GM18499 (cell line): ENCODE measurements around the gene NCK2.

ENCODE experiments used
- ATAC-seq: cut with Tn5 transposase; IDR thresholded peaks from one replicate; pipeline ENCODE4 v1.9.1; 2021; ENCODE audit warnings: moderate number of reproducible peaks; ENCODE audit not compliant: insufficient read depth, unreplicated experiment

NCK2 gene

DNA sequence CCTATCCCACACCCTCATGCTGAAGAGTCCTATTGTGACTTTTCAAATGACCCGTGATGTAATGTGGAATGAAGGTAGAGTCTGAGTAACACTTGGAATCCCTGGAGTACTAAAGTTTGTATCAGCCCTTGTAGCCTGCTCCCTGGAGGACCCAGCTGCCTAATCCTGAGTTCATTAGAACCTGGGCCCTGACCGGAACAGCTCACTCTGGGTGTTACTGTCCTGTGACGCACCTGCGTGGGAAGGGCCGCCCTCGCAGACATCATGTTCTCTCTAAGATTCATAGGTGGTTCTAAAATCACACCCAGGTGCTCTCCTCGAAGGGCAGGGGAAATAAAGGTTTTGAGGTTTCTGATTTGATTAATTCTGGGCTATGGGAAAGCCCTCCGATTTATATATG, 62.3 kb downstream of the NCK2 start:
- ATAC-seq, result no peak

DNA sequence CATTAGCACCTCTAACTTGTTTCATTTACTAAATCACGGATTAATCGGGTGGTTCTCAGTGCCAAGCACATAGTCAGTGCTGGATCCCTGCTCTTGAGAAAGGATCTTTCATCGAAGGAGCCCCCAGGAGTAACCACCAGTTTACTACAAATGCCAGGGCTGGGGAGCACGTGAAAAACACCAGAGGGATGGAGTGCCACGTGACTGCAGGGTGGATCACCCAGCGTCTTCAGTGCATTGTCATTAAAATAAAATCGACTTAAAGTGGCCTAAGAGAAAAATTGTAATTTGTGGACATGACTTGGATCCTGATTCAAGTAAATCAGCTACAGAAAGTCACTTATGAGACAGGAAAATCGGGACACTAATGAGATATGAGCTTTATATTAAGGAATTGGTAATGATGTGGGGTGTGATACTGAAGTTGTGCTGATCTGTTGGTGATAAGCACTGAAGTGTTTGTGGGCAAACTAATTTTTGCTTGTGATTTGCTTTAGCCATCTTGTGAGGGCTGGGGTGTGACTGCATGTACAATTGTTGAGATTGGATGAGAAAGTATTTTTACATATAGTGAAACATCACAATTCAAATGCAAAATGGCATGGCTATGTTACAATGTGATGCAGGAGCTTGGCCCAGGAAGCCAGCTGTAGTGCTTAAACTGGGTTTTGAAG, 63.8 kb downstream of the NCK2 start:
- no peak for ATAC-seq

DNA sequence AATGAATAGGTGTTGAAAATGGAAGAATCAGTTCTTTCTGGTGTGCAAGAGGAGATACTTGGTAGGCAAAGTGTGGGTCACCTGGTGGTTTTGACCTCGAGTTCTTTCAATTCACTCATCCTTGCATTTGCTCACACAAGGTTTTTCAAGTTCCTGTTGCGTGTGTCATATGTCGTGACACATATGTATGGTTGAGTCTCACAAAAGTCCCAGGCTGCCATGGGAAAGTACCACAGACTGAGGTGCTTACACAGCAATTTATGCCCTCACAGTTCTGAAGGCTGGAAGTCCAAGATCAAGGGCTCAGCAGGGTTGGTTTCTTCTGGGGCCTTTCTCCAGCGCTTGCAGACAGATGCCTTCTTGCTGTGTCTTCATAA, 64.4 kb downstream of the NCK2 start:
- no peak for ATAC-seq

DNA sequence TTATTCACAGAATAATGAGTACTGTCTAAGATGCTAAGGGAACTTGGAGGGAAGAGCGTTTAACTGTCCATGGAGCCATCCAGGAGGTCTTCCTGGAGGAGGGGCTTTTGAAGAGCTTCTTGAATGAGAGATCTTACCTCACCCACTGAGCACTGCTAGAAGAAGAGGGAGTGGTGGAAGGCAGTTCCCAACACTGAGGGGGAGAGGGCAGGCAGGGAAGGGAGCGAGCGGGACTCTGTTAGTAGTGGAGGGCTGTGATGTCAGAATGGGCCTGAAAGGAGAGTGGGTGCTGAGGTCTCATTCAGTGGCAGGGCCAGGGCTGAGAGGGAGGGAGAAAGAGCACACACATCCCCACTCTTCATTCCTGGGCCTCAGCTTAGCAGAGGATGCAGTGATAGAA, 65.0 kb downstream of the NCK2 start:
- no peak for ATAC-seq

DNA sequence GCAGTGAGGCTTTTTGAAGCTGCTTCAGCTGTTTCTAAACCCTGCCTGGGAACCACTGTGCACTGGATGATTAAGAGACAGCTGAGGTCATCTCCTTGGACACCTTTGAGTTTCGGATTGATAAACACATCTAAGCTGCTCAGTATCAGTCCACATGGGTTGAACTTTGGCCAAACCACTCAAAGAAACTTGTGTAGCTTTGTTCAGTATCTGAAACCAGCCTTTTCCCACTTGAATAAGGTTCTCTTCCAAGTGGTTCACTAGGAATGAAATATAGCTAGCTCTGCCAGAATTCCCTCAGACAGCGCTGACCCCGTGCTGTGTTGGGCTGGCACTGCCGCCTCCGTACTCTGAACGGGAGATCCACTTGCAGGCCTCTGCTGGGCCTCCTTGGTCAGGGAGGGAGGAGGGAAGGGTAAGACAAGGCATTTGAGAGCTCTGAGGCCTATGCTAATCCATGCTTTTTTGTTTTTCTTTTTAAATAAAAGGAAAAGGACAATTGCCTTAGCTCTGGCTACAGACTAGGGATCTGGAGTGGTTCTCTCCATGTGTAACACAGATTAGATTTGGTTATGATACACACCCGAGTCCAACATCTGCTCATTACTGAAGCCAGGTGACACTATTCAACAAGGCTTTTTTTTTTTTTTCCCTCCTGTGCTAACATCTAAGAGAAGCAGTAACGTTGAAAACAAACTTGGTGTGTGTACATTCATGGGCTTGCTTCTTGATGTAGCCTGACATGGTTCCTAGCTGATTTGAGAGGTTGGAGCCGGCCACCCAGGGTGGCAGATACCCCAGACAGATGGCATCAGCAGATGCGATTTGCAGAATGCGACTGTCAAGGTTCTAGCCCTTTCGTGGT, 67.7 kb downstream of the NCK2 start:
- ATAC-seq, result peak; percentile 95

DNA sequence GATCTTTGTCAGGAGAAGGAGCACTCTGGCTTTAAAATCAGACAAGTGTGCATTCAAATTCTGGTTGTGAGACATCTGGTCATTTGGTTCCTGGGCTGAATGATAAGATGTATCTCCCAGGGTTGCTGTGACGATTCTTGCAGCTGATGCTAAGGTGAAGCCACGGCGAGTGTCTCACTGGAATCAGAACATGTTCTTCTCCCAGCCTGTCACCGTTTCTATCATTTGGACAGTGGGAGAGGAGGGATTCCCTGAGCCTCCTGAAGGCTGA, 68.3 kb downstream of the NCK2 start:
- no peak for ATAC-seq

DNA sequence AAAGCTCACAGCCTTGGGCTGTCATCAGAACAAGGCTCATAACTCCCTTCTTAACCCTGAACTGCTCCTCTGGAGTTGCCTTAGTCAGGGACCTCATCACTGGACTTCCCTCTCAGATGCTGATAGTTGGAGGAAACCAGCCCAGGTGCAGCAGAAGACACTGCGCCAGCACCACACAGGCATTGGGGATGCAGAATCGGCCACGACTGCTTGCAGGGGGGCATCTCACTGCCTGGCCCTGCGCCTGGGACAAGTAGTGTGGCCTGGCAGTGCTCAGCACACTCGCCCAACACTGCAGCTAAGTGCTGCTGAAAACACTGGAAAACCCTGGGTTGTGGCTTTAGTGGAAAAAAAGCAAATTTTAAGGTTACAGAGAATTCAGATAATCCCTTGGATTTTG, 68.7 kb downstream of the NCK2 start:
- no peak for ATAC-seq

- no peak for ATAC-seq
Observed at GRCh38 chr2:105814291-105814940, 69.7 kb downstream of the NCK2 start.

- ATAC-seq, result no peak
Observed at GRCh38 chr2:105815401-105815800, 70.7 kb downstream of the NCK2 start.

- ATAC-seq, result no peak
Observed at GRCh38 chr2:105820151-105820550, 75.4 kb downstream of the NCK2 start.

DNA sequence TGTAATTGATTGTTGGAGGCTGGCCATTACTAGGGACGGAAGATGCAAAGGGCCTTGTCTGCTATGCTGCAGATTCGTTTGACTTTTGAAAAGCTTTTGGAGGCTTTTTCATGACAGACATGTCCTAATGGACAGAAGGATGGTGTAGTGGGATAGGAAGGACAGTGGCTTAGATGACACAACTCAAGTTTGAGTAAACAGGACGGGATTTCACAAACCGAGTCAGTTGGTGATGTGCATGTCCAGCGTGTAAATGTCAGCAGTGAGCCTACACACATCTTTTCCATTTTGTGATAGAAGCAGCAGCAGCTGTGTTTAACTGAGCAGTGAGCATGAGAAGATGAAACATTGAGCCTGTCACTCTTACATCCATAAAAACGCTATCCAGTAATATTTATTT, 76.0 kb downstream of the NCK2 start:
- ATAC-seq, result no peak

- ATAC-seq, result no peak
Observed at GRCh38 chr2:105821428-105822125, 76.9 kb downstream of the NCK2 start.

DNA sequence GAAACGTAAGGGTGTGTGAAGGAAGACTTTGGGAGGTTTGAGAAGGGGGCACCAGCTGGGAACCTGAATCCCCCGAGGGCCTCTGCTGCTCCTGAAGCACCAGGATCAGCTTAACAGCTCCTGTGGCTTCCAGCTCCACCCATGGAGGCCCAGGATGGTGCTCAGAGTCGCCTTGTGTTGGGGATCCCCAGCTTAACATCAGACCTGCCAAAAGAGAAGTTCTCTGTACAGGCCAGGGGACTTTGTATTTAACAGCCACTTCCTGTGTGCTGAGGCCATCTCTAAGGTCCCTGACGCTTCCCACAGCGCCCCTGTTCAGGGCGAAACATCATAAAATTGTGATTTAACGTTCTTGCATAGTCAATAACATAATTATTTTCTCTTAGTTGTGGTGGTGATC, 77.5 kb downstream of the NCK2 start:
- peak; percentile 83 for ATAC-seq

- ATAC-seq, result no peak
Observed at GRCh38 chr2:105824446-105824845, 79.7 kb downstream of the NCK2 start.

DNA sequence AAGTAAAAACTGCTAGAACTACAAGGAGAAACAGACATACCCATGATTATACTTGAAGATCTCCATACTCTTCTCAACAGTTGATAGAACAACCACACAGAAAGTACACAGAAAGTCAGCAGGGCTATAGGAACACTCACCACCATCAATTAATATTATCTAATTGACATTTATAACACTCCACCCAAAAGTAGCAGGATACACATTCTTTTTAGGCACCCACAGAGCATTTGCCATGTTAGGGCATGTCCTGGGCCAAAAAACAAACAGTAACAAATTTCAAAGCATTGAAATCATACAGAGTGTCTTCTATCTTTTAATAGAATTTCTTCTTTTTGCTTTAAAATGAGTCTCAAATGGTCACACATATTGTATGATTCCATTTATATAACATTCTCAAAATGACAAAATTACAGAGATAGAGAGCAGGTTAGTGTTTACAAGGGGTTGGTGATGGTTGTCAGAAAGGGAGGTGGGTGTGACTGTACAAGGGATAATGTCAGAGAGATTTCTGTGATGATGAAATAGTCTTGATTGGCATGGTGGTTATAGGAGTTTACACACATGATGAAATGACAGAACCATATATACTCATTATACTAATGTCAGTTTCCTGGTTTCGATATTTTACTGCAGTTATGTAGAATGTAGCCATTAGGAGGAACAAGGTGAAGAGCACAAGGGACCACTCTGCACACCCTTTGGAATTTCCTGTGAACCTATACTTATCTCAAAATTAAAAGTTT, 82.8 kb downstream of the NCK2 start:
- ATAC-seq, result no peak

DNA sequence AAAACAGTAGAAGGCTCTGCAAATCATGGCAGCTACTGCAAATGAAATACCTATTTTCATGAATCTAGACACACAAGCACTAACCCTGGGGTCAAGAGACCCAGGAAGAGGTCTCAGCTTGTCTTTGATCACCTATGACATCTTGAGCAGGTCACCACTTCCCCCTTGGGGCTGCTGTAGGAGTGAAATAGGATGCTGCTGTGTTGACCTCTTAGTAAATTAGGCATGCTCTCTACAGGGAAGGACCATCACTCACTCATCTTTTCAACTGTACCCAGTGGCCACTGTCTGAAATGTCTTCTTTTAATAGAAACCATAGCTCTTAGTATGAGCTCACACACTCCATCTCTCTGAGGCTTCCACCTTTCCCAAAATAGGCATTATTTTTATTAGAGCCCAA, 83.8 kb downstream of the NCK2 start:
- no peak for ATAC-seq

DNA sequence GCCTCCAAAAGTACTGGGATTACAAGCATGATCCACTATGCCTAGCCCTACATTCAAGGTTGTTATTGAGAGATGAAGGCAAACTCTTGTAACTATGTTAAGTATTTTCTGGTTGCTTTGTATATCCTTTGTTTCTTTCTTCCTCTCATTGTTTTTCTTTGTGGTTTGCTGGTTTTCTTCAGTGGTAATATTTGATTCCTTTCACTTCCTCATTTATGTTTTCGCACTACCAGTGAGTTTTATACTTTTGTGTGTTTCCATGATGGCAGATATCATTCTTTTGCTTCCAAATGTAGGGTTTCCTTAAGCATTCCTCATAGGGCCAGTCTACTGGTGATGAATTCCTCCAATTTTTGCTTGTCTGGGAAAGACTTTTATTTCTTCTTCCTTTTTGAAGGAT, 90.2 kb downstream of the NCK2 start:
- ATAC-seq, result peak; percentile 88

GRCh38 chr2:105836341-105836740, 91.6 kb downstream of the NCK2 start:
- no peak for ATAC-seq

GRCh38 chr2:105836840-105837692, 92.4 kb downstream of the NCK2 start:
- ATAC-seq, result no peak
